HL-60/S4 treated with phorbol 12-myristate 13-acetate at 8.2 ng/mL for 4 days and 3 days (cell line): ENCODE results near the gene ZMYND8.
"Not testable (repeated sequence)": the region's sequence is repeated elsewhere in the genome, so short reads cannot be mapped to it uniquely, and the experiment has no call there.

ENCODE experiments used
- in situ Hi-C: fragments of 300-500 bp; cut with MboI; formaldehyde crosslinking; loops from 2 replicates; pipeline ENCODE4 v1.15.0; 2022; ENCODE audit warnings: low sequenced_read_pairs

Gene ZMYND8

DNA sequence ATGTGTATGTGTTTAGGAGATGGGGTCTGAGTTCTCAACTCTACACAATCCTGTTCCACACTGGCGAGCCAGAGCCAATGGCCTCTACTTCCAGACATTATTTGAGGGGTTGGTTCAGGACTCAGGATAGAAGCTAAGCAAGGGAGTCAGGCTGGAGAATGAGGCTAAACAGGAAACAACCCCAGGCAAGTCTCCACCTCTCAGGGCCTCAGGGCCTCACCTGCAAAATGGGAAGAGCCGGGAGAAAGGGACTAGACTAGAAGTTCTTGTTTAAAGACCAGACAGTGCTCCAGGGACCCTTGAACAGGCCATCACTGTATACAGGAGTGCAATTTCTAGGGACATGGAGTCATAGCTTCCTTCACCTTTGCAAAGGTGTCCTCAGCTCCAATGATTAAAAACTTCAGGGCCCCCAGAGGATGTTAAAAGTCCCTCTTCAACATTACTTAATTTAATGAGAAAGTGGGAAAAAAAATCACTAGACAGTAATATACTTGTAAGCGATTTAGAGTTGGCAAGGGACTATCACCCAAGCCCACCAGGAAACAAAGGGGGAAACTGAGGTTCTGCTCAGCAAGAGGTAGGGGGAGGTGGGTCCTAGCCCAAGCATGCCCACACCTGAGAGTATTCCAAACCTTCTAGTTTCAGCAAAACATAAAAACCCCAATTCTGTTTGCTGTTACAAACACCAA, 41.7 kb downstream of the ZMYND8 start:
- in situ Hi-C loops, result no loop called here

GRCh38 chr20:47311967-47312681, 44.4 kb downstream of the ZMYND8 start:
- in situ Hi-C loops, result no loop called here

DNA sequence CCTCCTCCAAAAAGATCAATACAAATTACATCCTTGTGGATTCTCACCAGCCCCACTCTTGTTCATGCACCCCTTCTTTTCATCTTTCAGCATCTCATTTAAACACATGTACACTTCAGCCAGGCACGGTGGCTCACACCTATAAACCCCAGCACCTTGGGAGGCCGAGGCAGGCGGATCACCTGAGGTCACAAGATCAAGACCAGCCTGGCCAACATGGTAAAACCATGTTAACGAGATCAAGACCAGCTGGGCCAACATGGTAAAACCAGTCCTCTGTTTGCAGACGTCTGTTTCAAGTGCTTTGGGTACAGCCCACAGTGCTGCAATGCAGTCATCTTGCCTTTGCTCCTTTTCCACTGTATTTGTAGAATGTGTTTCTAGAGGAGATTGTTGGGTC, 45.3 kb downstream of the ZMYND8 start:
- in situ Hi-C loops, result no loop called here

DNA sequence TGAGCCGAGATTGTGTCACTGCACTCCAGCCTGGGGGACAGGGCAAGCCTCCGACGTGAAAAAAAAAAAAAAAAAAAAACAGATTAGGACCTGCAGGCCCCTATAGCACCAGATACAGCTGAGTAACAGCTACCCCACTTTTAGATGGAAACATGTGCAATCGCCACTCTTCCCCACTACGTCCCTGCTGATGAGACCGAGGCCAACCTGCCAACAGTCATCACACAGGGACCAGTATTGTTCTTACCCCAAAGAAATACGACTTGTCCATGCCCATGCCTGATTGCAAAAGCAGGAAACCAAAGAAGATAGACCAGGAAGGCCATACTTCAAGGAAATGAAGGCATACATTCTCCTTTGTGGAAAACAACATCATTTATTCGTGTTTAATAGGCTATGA, 45.8 kb downstream of the ZMYND8 start:
- in situ Hi-C loops, result no loop called here

- in situ Hi-C loops, result no loop called here
Observed at GRCh38 chr20:47309806-47310426, 46.6 kb downstream of the ZMYND8 start.

- in situ Hi-C loops, result no loop called here
Observed at GRCh38 chr20:47309394-47309793, 47.1 kb downstream of the ZMYND8 start.

DNA sequence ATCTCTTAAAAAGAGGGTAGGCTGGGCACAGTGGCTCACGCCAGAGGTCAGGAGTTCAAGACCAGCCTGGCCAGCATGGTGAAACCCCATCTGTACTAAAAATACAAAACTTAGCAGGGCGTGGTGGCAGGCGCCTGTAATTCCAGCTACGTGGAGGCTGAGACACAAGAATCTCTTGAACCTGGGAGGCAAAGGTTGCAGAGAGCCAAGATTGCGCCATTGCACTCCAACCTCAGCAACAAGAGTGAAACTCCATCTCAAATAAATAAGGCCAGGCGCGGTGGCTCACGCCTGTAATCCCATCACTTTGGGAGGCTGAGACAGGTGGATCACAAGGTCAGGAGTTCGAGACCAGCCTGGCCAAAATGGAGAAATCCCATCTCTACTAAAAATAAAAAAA, 48.9 kb downstream of the ZMYND8 start:
- in situ Hi-C loops, result not testable (repeated sequence)

DNA sequence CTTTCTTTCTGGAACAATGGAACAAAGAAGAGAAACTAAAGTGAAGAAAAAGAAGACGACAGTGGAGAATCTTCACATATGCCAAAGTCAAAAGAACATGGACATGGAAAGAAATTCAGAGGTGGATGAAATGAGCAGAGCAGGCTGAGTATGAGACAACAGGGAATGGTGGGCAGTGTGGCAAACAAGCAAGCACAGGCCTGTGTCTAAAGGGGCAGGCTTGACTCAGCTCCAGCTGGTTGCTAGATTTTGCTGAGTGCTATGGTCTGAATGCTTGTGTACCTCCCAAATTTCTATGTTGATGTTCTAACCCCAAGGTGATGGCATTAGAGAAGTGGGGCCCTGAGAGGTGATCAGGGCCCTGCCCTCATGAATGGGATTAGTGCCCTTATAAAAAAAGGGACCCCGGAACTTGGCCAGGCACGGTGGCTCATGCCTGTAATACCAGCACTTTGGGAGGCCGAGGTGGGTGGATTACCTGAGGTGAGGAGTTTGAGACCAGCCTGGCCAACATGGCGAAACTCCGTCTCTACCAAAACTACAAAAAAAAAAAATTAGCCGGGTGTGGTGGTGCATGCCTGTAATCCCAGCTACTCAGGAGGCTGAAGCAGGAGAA, 49.6 kb downstream of the ZMYND8 start:
- in situ Hi-C loops, result no loop called here

DNA sequence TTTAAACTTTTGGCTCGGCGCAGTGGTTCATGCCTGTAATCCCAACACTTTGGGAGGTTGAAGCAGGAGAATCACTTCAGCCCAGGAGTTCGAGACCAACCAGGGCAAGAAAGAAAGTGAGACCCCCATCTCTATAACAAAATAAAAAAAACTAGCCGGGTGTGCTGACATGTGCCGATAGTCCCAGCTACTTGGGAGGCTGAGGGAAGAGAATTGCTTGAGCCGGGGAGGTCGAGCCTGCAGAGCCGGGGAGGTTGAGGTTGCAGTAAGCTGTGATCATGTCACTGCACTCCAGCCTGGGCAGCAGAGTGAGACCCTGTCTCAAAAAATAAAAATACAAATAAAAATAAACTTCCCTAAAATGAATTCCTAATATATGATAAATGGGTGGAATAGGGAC, 50.4 kb downstream of the ZMYND8 start:
- in situ Hi-C loops, result no loop called here

DNA sequence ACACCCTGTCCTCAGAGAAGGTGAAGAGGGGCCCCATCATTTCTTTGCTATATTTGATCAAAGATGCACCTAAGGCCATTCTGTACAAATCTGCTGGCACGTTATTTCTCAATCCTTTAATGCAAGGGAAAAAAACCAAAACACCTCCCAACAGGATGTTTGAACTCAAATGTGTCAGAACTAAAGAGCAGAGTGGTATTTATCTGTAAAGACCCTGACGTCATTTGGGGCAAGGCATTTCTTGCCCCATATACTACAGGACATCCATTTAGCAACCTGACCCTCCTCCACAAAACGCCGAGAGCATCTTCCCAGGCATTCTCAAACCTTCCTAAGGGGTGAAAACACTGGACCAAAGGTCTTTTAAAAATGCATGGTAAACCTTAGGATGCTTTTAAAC, 50.8 kb downstream of the ZMYND8 start:
- in situ Hi-C loops, result no loop called here

GRCh38 chr20:47304287-47304686, 52.2 kb downstream of the ZMYND8 start:
- in situ Hi-C loops, result no loop called here

GRCh38 chr20:47303736-47304135, 52.8 kb downstream of the ZMYND8 start:
- in situ Hi-C loops, result no loop called here

DNA sequence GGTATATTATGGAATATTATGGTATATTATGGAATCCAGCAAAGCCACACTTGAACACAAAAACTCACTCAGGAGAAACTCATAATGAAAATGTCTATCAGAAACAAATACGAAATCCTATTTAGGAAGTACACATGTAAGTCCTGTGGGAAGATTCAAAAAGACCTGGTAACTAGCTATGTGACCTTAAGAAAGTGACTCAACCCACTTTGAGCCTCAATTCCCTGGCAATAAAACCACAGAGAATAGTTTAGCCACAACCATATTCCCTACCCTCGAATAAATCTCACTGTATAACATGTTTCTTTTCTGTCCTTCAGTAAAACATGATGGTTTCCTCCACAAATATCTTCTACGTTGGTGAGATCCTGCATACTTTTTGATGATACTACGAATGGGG, 56.4 kb downstream of the ZMYND8 start:
- in situ Hi-C loops, result no loop called here

GRCh38 chr20:47298624-47299023, 57.9 kb downstream of the ZMYND8 start:
- in situ Hi-C loops, result no loop called here

- in situ Hi-C loops, result no loop called here
Observed at GRCh38 chr20:47297746-47298145, 58.8 kb downstream of the ZMYND8 start.

- in situ Hi-C loops, result no loop called here
Observed at GRCh38 chr20:47296950-47297349, 59.5 kb downstream of the ZMYND8 start.

DNA sequence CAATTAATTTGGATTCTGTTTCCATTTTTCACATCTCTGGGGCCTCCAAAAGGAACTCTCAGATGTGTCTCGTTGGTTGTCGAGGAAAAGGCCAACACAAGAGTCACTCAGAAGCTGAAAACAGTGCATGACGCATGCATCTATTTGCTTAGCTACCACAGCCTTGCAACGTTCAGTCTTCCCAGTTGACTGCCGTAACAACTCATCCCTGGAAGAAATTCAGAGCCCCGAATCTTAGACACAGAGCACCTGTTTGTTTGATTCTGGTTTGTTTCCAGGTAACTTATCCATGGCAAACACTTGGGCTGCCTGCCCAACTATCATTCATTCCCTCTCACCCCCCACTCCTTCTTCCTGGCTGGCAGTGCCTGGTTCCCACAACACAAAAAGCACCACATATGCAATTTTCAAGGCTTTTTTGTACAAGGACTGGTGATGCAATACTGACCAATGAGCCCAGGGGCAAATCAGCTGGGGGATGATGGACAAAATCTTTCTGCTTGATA, 60.5 kb downstream of the ZMYND8 start:
- in situ Hi-C loops, result no loop called here

- in situ Hi-C loops, result no loop called here
Observed at GRCh38 chr20:47295129-47295813, 61.2 kb downstream of the ZMYND8 start.

DNA sequence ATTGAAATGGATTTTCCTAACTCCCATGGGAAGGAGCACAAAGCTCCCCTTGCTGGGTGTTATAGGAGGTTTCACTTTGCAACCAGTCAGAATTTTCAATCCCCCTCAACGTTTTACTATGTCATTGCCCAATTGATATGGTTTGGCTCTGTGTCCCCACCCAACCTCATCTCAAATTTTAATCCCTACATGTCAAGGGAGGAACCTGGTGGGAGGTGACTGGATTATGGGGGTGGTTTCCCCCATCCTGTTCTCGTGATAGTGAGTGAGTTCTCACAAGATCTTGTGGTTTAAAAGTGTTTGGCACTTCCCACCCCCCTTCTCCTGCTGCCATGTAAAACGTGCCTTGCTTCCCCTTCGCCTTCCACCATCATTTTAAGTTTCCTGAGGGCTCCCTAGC, 62.9 kb downstream of the ZMYND8 start:
- in situ Hi-C loops, result no loop called here

GRCh38 chr20:47292581-47292980, 63.9 kb downstream of the ZMYND8 start:
- in situ Hi-C loops, result no loop called here
